Measurements from ENCODE around the gene BMPR1A. TPM values are rescaled to one million over a fixed set of nuclear protein-coding genes. Genes with fewer than 3 reads are reported as not detected.

The BMPR1A gene
- total and polyA plus RNA-seq, 10 of the 15 experiments (the other 5 are each of a cell fraction or from before 2014, with no cell fraction given) = 2.3 to 22.7 (median 13.1) TPM

- TF ChIP-seq ZBTB11 (CRISPR knock-in tag; IDR thresholded peaks at IDR 0.05) (no peak), PRDM15 (CRISPR knock-in tag; IDR thresholded peaks at IDR 0.05) (no peak), KAT2A (conservative IDR thresholded peaks at IDR 0.05; ENCODE audit: control insufficient read depth, low read depth, low read length) (no peak), NRF1 (conservative IDR thresholded peaks at IDR 0.05; ENCODE audit: low read depth, low read length) (no peak)
These were observed 198.5 kb downstream of the BMPR1A start (continued) for GRCh38 chr10:86954681-86955500.

Data from GM12878 (cell line).